ENCODE measurements around the gene RFC5.

The RFC5 gene

GRCh38 chr12:118032188-118032587 lies 15.7 kb downstream of the RFC5 start:
- Histone ChIP-seq H3K9me3 (ENCODE audit: control insufficient read depth in 1 of 2, low read length in 2 of 2) (no peaks in the 10 kb centered on the region), H3K27me3 (ENCODE audit: control insufficient read depth in 1 of 2, insufficient read depth in 2 of 2, low read length in 2 of 2) (no peaks in the 10 kb centered on the region), H3K9ac (ENCODE audit: low read depth in 1 of 2, low read length in 2 of 2) (no peak overlapping the region), H3K4me3 (ENCODE audit: low read depth in 1 of 2, low read length in 2 of 2) (no peak overlapping the region), H3K36me3 (ENCODE audit: control insufficient read depth in 1 of 2, insufficient read depth in 2 of 2, low read length in 2 of 2) (peaks cover 41 to 84% of the 10 kb centered on the region in 2 donors), H3K27ac (ENCODE audit: low read depth, low read length) (no peak overlapping the region), H3K4me1 (ENCODE audit: control insufficient read depth in 1 of 2, insufficient read depth in 2 of 2, low read length in 2 of 2) (peaks cover 0 to 4% of the 10 kb centered on the region in 2 donors)

DNA sequence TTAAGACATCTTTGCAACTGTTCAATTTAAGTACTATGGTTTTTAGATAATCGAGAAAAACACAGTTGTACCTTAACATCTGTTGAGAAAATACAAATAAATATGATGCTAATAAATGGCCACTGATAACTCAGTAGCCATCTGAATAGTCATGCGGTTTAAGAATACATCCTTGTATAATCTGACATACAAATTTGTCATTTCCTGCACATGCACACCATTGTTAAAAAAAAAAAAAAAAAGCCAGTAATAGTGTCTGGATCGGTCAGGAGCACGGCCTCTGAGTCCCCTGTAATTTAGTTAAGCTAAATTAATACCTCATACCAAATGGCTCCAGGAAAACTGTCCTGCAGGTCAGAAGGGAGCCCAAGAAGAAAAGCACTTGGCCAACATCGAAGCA lies 16.8 kb downstream of the RFC5 start:
- Histone ChIP-seq H3K9ac (ENCODE audit: low read depth in 1 of 2, low read length in 2 of 2) (no peak overlapping the region), H3K9me3 (ENCODE audit: control insufficient read depth in 1 of 2, low read length in 2 of 2) (no peaks in the 10 kb centered on the region), H3K4me3 (ENCODE audit: low read depth in 1 of 2, low read length in 2 of 2) (no peak overlapping the region), H3K27ac (ENCODE audit: low read depth, low read length) (no peak overlapping the region), H3K4me1 (ENCODE audit: control insufficient read depth in 1 of 2, insufficient read depth in 2 of 2, low read length in 2 of 2) (peaks cover 0 to 4% of the 10 kb centered on the region in 2 donors), H3K27me3 (ENCODE audit: control insufficient read depth in 1 of 2, insufficient read depth in 2 of 2, low read length in 2 of 2) (no peaks in the 10 kb centered on the region), H3K36me3 (ENCODE audit: control insufficient read depth in 1 of 2, insufficient read depth in 2 of 2, low read length in 2 of 2) (peaks cover 48 to 85% of the 10 kb centered on the region in 2 donors)

GRCh38 chr12:118033902-118034301 lies 17.4 kb downstream of the RFC5 start:
- no peak overlapping the region for H3K4me3 ChIP-seq (ENCODE audit: low read depth in 1 of 2, low read length in 2 of 2)
- no peak overlapping the region for H3K27ac ChIP-seq (ENCODE audit: low read depth, low read length)
- peaks cover 52 to 84% of the 10 kb centered on the region in 2 donors for H3K36me3 ChIP-seq (ENCODE audit: control insufficient read depth in 1 of 2, insufficient read depth in 2 of 2, low read length in 2 of 2)
- H3K4me1 ChIP-seq (ENCODE audit: control insufficient read depth in 1 of 2, insufficient read depth in 2 of 2, low read length in 2 of 2) = peaks cover 0 to 4% of the 10 kb centered on the region in 2 donors
- H3K9me3 ChIP-seq (ENCODE audit: control insufficient read depth in 1 of 2, low read length in 2 of 2) = no peaks in the 10 kb centered on the region
- no peaks in the 10 kb centered on the region for H3K27me3 ChIP-seq (ENCODE audit: control insufficient read depth in 1 of 2, insufficient read depth in 2 of 2, low read length in 2 of 2)
- no peak overlapping the region for H3K9ac ChIP-seq (ENCODE audit: low read depth in 1 of 2, low read length in 2 of 2)

DNA sequence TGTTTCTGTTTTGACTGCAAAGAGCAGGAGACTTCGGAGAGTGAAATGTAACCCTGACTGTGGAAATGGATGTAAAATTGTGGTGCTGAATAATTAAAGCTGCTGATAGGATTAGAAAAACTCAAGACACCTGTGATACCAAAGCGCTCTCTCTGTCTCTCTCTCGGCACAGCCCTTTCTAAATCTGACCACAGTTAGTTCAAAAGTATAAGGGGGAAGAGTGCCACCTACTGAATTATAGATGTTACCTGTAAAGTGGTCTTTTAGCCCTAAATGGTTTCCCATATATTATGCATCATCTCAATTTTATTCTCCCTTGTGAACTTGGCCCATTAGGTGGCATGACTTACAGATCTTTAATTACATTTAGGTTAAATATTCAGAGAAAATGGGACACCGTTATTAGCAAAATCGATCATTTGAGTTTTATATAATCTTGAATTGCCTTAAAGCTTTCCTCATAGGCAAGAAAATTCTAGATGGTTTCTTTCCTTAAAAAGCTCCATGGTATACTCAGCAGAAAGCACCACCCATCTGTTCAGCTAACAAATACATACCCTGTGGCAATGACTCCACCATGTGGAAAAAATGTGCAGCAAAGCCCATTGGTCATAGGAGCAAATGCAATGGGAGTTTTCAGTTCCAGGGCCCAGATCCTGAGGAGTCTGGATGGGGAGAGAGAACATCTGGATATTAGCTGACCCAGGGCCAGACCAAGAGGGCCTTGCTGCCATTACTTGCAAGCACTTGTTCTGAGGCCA lies 18.1 kb downstream of the RFC5 start:
- Histone ChIP-seq H3K36me3 (ENCODE audit: control insufficient read depth in 1 of 2, insufficient read depth in 2 of 2, low read length in 2 of 2) (peaks cover 55 to 87% of the 10 kb centered on the region in 2 donors), H3K27ac (ENCODE audit: low read depth, low read length) (no peak overlapping the region), H3K9me3 (ENCODE audit: control insufficient read depth in 1 of 2, low read length in 2 of 2) (no peaks in the 10 kb centered on the region)

GRCh38 chr12:118035190-118036041 lies 18.9 kb downstream of the RFC5 start:
- H3K9me3 ChIP-seq (ENCODE audit: control insufficient read depth in 1 of 2, low read length in 2 of 2) = no peaks in the 10 kb centered on the region
- H3K36me3 ChIP-seq (ENCODE audit: control insufficient read depth in 1 of 2, insufficient read depth in 2 of 2, low read length in 2 of 2) = peaks cover 53 to 87% of the 10 kb centered on the region in 2 donors
- peaks cover 0 to 4% of the 10 kb centered on the region in 2 donors for H3K4me1 ChIP-seq (ENCODE audit: control insufficient read depth in 1 of 2, insufficient read depth in 2 of 2, low read length in 2 of 2)
- H3K27ac ChIP-seq (ENCODE audit: low read depth, low read length) = no peak overlapping the region
- no peak overlapping the region for H3K9ac ChIP-seq (ENCODE audit: low read depth in 1 of 2, low read length in 2 of 2)
- H3K4me3 ChIP-seq (ENCODE audit: low read depth in 1 of 2, low read length in 2 of 2) = no peak overlapping the region
- H3K27me3 ChIP-seq (ENCODE audit: control insufficient read depth in 1 of 2, insufficient read depth in 2 of 2, low read length in 2 of 2) = no peaks in the 10 kb centered on the region

More for the DNA sequence above, 18.1 kb downstream of the RFC5 start:
- H3K27me3 ChIP-seq (ENCODE audit: control insufficient read depth in 1 of 2, insufficient read depth in 2 of 2, low read length in 2 of 2) = no peaks in the 10 kb centered on the region
- H3K4me1 ChIP-seq (ENCODE audit: control insufficient read depth in 1 of 2, insufficient read depth in 2 of 2, low read length in 2 of 2) = peaks cover 0 to 4% of the 10 kb centered on the region in 2 donors
- H3K9ac ChIP-seq (ENCODE audit: low read depth in 1 of 2, low read length in 2 of 2) = no peak overlapping the region
- no peak overlapping the region for H3K4me3 ChIP-seq (ENCODE audit: low read depth in 1 of 2, low read length in 2 of 2)

DNA sequence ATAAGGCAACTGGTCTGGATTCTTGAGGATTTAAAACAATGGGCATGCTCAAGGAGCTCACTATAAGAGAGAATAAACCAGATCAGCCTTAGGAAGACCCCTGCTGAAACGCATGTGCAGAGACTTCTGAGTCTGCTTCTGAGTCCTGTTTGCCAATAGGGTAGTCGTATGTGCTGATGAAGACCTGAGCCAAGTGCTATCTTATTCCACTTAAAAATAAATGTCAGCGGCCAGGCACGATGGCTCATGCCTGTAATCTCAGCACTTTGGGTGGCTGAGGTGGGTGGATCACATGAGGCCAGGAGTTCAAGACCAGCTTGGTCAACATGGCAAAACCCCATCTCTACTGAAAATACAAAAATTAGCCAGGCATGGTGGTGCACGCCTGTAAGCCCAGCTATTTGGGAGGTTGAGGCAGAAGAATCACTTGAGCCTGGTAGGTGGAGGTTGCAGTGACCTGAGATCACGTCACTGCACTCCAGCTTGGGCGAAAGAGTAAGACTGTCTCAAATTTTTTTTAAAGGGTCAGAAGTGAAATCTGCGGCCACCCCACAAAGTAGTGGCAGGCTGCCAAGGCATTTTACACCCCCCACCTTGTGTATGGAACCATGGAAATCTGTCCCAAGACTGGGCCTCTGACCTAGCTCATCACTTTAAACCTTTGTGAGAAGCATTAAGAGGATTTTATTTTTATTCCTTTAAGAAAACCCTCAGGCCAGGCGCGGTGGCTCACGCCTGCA lies 20.3 kb downstream of the RFC5 start:
- no peak overlapping the region for H3K4me3 ChIP-seq (ENCODE audit: low read depth in 1 of 2, low read length in 2 of 2)
- H3K9me3 ChIP-seq (ENCODE audit: control insufficient read depth in 1 of 2, low read length in 2 of 2) = no peaks in the 10 kb centered on the region
- peaks cover 48 to 90% of the 10 kb centered on the region in 2 donors for H3K36me3 ChIP-seq (ENCODE audit: control insufficient read depth in 1 of 2, insufficient read depth in 2 of 2, low read length in 2 of 2)
- H3K9ac ChIP-seq (ENCODE audit: low read depth in 1 of 2, low read length in 2 of 2) = no peak overlapping the region
- H3K4me1 ChIP-seq (ENCODE audit: control insufficient read depth in 1 of 2, insufficient read depth in 2 of 2, low read length in 2 of 2) = peaks cover 0 to 4% of the 10 kb centered on the region in 2 donors
- no peaks in the 10 kb centered on the region for H3K27me3 ChIP-seq (ENCODE audit: control insufficient read depth in 1 of 2, insufficient read depth in 2 of 2, low read length in 2 of 2)
- H3K27ac ChIP-seq (ENCODE audit: low read depth, low read length) = no peak overlapping the region

GRCh38 chr12:118038137-118038536 lies 21.6 kb downstream of the RFC5 start:
- H3K27me3 ChIP-seq (ENCODE audit: control insufficient read depth in 1 of 2, insufficient read depth in 2 of 2, low read length in 2 of 2) = no peaks in the 10 kb centered on the region
- no peak overlapping the region for H3K27ac ChIP-seq (ENCODE audit: low read depth, low read length)
- H3K36me3 ChIP-seq (ENCODE audit: control insufficient read depth in 1 of 2, insufficient read depth in 2 of 2, low read length in 2 of 2) = peaks cover 57 to 91% of the 10 kb centered on the region in 2 donors
- H3K4me1 ChIP-seq (ENCODE audit: control insufficient read depth in 1 of 2, insufficient read depth in 2 of 2, low read length in 2 of 2) = peaks cover 0 to 4% of the 10 kb centered on the region in 2 donors
- H3K9ac ChIP-seq (ENCODE audit: low read depth in 1 of 2, low read length in 2 of 2) = no peak overlapping the region
- H3K4me3 ChIP-seq (ENCODE audit: low read depth in 1 of 2, low read length in 2 of 2) = no peak overlapping the region
- no peaks in the 10 kb centered on the region for H3K9me3 ChIP-seq (ENCODE audit: control insufficient read depth in 1 of 2, low read length in 2 of 2)

DNA sequence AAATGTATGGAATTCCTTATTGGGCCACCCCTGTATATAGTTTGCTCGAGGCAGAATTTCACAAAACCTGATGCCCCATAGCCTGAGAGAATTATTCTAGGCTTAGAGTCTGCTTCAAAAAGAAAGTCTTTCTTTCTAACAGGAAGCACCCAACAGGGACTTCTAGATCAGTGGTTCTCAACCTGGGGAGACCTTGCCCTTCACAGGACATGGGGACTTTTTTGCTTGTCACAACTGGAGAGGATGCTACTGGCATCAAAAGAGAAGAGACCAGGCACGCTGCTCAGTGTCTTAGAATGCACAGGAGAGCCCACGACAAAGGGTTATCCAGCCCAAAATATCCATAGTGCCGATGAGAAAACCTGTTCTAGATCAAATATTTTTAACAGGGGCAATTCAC lies 25.6 kb downstream of the RFC5 start:
- no peaks in the 10 kb centered on the region for H3K9me3 ChIP-seq (ENCODE audit: control insufficient read depth in 1 of 2, low read length in 2 of 2)
- H3K27me3 ChIP-seq (ENCODE audit: control insufficient read depth in 1 of 2, insufficient read depth in 2 of 2, low read length in 2 of 2) = no peaks in the 10 kb centered on the region
- H3K36me3 ChIP-seq (ENCODE audit: control insufficient read depth in 1 of 2, insufficient read depth in 2 of 2, low read length in 2 of 2) = peaks cover 39 to 72% of the 10 kb centered on the region in 2 donors

DNA sequence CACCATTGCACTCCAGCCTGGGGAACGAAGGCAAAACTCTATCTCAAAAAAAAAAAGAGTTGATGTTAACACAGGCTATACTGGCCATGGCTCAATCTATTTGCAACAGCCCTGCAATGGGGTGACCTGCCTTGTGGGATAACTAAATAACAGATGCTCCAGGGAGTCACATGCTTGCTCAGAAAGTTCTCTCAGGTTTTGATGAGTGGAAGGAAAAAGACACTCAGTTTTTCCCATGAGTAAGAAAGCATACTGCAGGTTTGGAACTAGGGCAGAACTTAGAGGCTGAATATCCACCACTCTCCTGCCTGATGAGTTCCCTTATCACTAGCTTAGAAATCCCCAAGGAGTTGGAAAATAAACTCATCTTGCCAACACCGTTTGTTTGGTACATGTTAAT lies 27.6 kb downstream of the RFC5 start:
- Histone ChIP-seq H3K9me3 (ENCODE audit: control insufficient read depth in 1 of 2, low read length in 2 of 2) (no peaks in the 10 kb centered on the region), H3K36me3 (ENCODE audit: control insufficient read depth in 1 of 2, insufficient read depth in 2 of 2, low read length in 2 of 2) (peaks cover 26 to 67% of the 10 kb centered on the region in 2 donors), H3K27me3 (ENCODE audit: control insufficient read depth in 1 of 2, insufficient read depth in 2 of 2, low read length in 2 of 2) (no peaks in the 10 kb centered on the region), H3K4me3 (ENCODE audit: low read depth in 1 of 2, low read length in 2 of 2) (no peak overlapping the region), H3K27ac (ENCODE audit: low read depth, low read length) (no peak overlapping the region), H3K9ac (ENCODE audit: low read depth in 1 of 2, low read length in 2 of 2) (no peak overlapping the region), H3K4me1 (ENCODE audit: control insufficient read depth in 1 of 2, insufficient read depth in 2 of 2, low read length in 2 of 2) (no peaks in the 10 kb centered on the region)

More for the DNA sequence above, 25.6 kb downstream of the RFC5 start:
- Histone ChIP-seq H3K9ac (ENCODE audit: low read depth in 1 of 2, low read length in 2 of 2) (no peak overlapping the region), H3K27ac (ENCODE audit: low read depth, low read length) (no peak overlapping the region), H3K4me1 (ENCODE audit: control insufficient read depth in 1 of 2, insufficient read depth in 2 of 2, low read length in 2 of 2) (no peaks in the 10 kb centered on the region), H3K4me3 (ENCODE audit: low read depth in 1 of 2, low read length in 2 of 2) (no peak overlapping the region)

All from duodenal mucosa (tissue), 2 donors.